GM23248 (cell line): ENCODE results near the gene PDE2A. TPM values are rescaled to one million over a fixed set of nuclear protein-coding genes. Genes with fewer than 3 reads are reported as not detected.

Source experiments
- DNase-seq: peaks from one replicate; pipeline ENCODE4 v3.0.0-alpha.2; 2015
- H2AFZ ChIP-seq: fragments of 200-600 bp; sonication (generic); 2 replicates; pipeline ENCODE4 v1.6.1; 2016; ENCODE audit warnings: antibody characterized with exemption
- H3F3A ChIP-seq: fragments of 200-600 bp; sonication (generic); 2 replicates; pipeline ENCODE4 v1.6.1; 2016; ENCODE audit warnings: mild to moderate bottlenecking, antibody characterized with exemption, mixed run types; ENCODE audit not compliant: insufficient read depth
- H3K27ac ChIP-seq: fragments of 200-600 bp; sonication (generic); 2 replicates; pipeline ENCODE4 v1.5.1; 2016; ENCODE audit warnings: mild to moderate bottlenecking
- H3K27me3 ChIP-seq: fragments of 200-600 bp; sonication (generic); replicated peaks from 2 replicates; pipeline ENCODE4 v1.6.1; 2016; ENCODE audit warnings: mild to moderate bottlenecking; ENCODE audit not compliant: insufficient read depth
- H3K36me3 ChIP-seq: fragments of 200-600 bp; sonication (generic); 2 replicates; pipeline ENCODE4 v1.6.1; 2016; ENCODE audit warnings: low read depth, mild to moderate bottlenecking
- H3K4me1 ChIP-seq: fragments of 200-600 bp; sonication (generic); 2 replicates; pipeline ENCODE4 v1.6.1; 2016; ENCODE audit warnings: mild to moderate bottlenecking; ENCODE audit not compliant: insufficient read depth
- H3K4me2 ChIP-seq: fragments of 200-600 bp; sonication (generic); one replicate; pipeline ENCODE4 v1.6.1; 2016; ENCODE audit warnings: mild to moderate bottlenecking; ENCODE audit not compliant: unreplicated experiment
- H3K4me3 ChIP-seq: fragments of 200-600 bp; sonication (generic); 2 replicates; pipeline ENCODE4 v1.5.1; 2016; ENCODE audit warnings: mild to moderate bottlenecking
- H3K79me2 ChIP-seq: fragments of 200-600 bp; sonication (generic); 2 replicates; pipeline ENCODE4 v1.6.1; 2016; ENCODE audit warnings: mild to moderate bottlenecking; ENCODE audit not compliant: insufficient read depth
- H3K9ac ChIP-seq: fragments of 200-600 bp; sonication (generic); 2 replicates; pipeline ENCODE4 v1.6.1; 2016; ENCODE audit warnings: mild to moderate bottlenecking
- H3K9me2 ChIP-seq: fragments of 200-600 bp; sonication (generic); 2 replicates; pipeline ENCODE4 v1.6.1; 2016; ENCODE audit warnings: mixed run types, mild to moderate bottlenecking, moderate library complexity; ENCODE audit not compliant: insufficient read depth
- H3K9me3 ChIP-seq: fragments of 200-600 bp; sonication (generic); one replicate; pipeline ENCODE4 v1.6.1; 2017; ENCODE audit warnings: low read depth
- H4K20me1 ChIP-seq: fragments of 200-600 bp; sonication (generic); 2 replicates; pipeline ENCODE4 v1.6.0; 2016; ENCODE audit not compliant: insufficient read depth
- EZH2 ChIP-seq: fragments of 200-600 bp; sonication (generic); IDR thresholded peaks from 2 replicates; pipeline ENCODE4 v1.6.1; 2018; ENCODE audit warnings: antibody characterized with exemption, mild to moderate bottlenecking; ENCODE audit not compliant: insufficient read depth, poor library complexity, severe bottlenecking
- EZH2phosphoT487 ChIP-seq: fragments of 200-600 bp; sonication (generic); IDR thresholded peaks from 2 replicates; pipeline ENCODE4 v1.6.1; 2018; ENCODE audit warnings: antibody characterized with exemption, moderate library complexity, mild to moderate bottlenecking, low read depth; ENCODE audit not compliant: insufficient read depth
- WGBS, 2 experiments: methylation state at CpG; one replicate each; pipeline ENCODE4 v1.1.6; 2015 to 2017; ENCODE audit warnings: low lambda C conversion rate in 2 of 2, low coverage in 1 of 2; ENCODE audit errors: missing lambda C conversion rate in 2 of 2; 5-methylcytosine and 5-hydroxymethylcytosine counted together
- in situ Hi-C: fragments of 300-500 bp; cut with MboI; formaldehyde crosslinking; loops from 2 replicates; pipeline ENCODE4 v1.15.0; 2020
- polyA plus RNA-seq: library from polyadenylated mRNA; unstranded; fragments of >200 nt; fragmentation: Nextera tagmentation; extraction: Ambion mirVana; gene quantifications from 2 replicates; pipeline ENCODE4 v1.2.1, GENCODE V29; 2016
- total RNA-seq: library from RNA; depleted of rRNA; stranded (reverse); fragments of >200 nt; shearing (Covaris generic); gene quantifications from 2 replicates; pipeline ENCODE4 v1.2.3, GENCODE V29; 2014

PDE2A gene
- total and polyA plus RNA-seq, 2 experiments from 2014 or later = 1.0 to 2.3 TPM

DNA sequence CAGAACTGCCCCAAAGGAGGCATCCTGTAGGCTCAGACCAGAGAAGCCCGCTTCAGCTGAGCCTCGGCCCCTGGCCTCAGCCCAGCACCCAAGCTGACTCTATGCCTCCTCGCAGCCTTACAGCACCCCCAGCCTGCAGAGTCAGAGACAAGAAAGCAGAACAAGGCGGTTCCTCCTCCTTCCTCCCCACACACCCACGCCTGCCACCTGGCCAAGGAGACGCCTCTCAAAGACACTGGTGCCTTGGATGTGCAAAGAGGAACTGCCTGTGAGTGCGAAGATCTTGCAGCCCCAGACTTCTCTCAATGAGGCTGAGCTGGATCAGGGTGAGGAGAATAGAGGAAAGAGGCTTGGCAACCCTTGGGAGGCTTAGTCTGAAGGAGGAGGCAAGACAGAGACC lies 60.2 kb downstream of the PDE2A start:
- Histone ChIP-seq H3K27ac (no peak overlapping the region), H3K9me2 (no peaks in the 10 kb centered on the region), H3K4me3 (no peak overlapping the region), H3K79me2 (no peaks in the 10 kb centered on the region), H3K9ac (no peak overlapping the region), H3K9me3 (no peaks in the 10 kb centered on the region), H3K36me3 (no peaks in the 10 kb centered on the region), H3K4me2 (no peak overlapping the region), H2AFZ (no peak overlapping the region), H3K27me3 (peaks cover 14% of the 10 kb centered on the region; the same call in 1 of the 2 replicates), H3F3A (no peaks in the 10 kb centered on the region), H4K20me1 (no peaks in the 10 kb centered on the region), H3K4me1 (no peaks in the 10 kb centered on the region)
- in situ Hi-C loops = no loop called here
- 50 to 55% methylated on average over 7 of the region's 7 CpGs for whole genome bisulfite sequencing, 2 experiments
- TF ChIP-seq EZH2 = no peak
- TF ChIP-seq EZH2phosphoT487 = no peak
- DNase-seq = no peak

DNA sequence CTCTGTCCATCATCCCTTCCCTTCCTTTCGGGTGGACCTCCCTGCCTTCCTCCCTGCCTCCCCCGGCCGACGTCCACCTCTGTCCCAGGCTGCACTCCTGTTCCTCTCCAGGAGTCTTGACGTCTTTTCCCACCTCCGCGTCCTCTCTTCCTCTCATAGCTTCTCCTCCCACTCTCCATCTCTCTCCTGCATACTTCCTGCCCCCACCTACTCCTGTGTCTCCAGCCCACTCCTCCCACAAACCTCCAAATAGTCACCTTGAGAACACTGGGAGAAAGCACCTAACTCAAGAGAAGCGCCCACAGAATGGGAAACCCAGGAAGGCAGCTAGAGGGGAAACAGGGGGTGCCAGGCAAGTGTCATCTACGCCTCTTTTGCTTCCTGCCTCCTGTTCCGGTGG lies 60.8 kb downstream of the PDE2A start:
- no peaks in the 10 kb centered on the region for H3K36me3 ChIP-seq
- no peak overlapping the region for H3K27ac ChIP-seq
- no peak overlapping the region for H3K4me3 ChIP-seq
- no peak for DNase-seq
- no peaks in the 10 kb centered on the region for H3K9me3 ChIP-seq
- 79 to 80% methylated on average over 9 to 10 of the region's 10 CpGs for WGBS, 2 experiments
- in situ Hi-C loops = no loop called here
- no peaks in the 10 kb centered on the region for H4K20me1 ChIP-seq
- no peaks in the 10 kb centered on the region for H3K4me1 ChIP-seq
- TF ChIP-seq EZH2 = no peak
- TF ChIP-seq EZH2phosphoT487 = no peak
- H3K9me2 ChIP-seq = no peaks in the 10 kb centered on the region
- no peak overlapping the region for H2AFZ ChIP-seq
- no peak overlapping the region for H3K4me2 ChIP-seq
- H3F3A ChIP-seq = no peaks in the 10 kb centered on the region
- H3K27me3 ChIP-seq = peaks cover 14% of the 10 kb centered on the region; the same call in 1 of the 2 replicates
- H3K79me2 ChIP-seq = no peaks in the 10 kb centered on the region
- no peak overlapping the region for H3K9ac ChIP-seq

DNA sequence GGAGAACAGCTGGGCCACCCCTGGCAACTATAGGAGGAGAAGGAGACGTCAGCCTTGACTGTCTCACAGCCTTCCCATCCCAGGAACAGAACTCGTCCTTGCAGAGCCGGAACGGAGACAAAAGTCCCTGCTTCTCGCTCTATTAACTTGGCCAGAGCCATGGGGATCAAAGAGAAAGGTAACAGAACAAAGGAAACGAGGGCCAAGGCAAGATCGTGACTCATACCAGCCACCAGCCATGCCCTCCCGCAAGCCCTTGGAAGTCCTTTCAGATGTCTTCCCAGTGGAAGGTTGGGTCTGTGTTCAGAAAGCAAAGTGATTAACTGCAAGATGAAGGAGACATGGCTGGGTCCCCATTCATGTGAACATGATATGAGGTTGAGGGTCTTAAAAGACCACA lies 64.7 kb downstream of the PDE2A start:
- Histone ChIP-seq H3K9ac (no peak overlapping the region), H3K36me3 (no peaks in the 10 kb centered on the region), H3K79me2 (no peaks in the 10 kb centered on the region), H3K4me1 (peaks cover 13% of the 10 kb centered on the region; the same call in 1 of the 2 replicates), H4K20me1 (no peaks in the 10 kb centered on the region), H3K4me3 (no peak overlapping the region), H3K27ac (no peak overlapping the region), H2AFZ (no peak overlapping the region), H3K27me3 (peaks cover 3% of the 10 kb centered on the region; the same call in 1 of the 2 replicates), H3K9me3 (no peaks in the 10 kb centered on the region), H3K9me2 (no peaks in the 10 kb centered on the region), H3F3A (no peaks in the 10 kb centered on the region), H3K4me2 (no peak overlapping the region)
- no peak for TF ChIP-seq EZH2
- no peak for TF ChIP-seq EZH2phosphoT487
- 61 to 63% methylated on average over 8 of the region's 8 CpGs for WGBS, 2 experiments
- in situ Hi-C loops = no loop called here
- no peak for DNase-seq

DNA sequence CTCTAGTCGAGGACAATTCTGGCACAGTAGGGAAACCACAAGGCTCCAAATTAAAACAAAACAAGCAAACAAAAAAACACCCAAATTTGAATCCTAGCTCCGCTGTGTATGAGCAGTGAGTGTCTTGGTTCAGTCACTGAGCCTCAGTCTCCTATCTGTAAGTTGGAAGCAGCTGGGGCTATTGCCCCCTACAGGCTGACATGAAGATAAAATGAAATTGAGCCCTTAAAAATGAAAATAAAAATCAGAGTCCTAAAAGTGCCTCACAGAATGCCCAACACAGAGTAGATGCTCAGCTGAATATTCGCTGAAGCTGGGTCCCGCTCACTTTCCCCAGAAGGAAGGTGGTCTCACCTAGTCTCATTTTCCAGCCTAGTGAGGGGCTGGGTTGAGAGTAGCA lies 65.2 kb downstream of the PDE2A start:
- Histone ChIP-seq H2AFZ (no peak overlapping the region), H3K36me3 (no peaks in the 10 kb centered on the region), H3F3A (no peaks in the 10 kb centered on the region), H3K9ac (no peak overlapping the region), H3K4me3 (no peak overlapping the region), H3K9me2 (no peaks in the 10 kb centered on the region), H3K4me2 (no peak overlapping the region), H3K9me3 (no peaks in the 10 kb centered on the region), H3K4me1 (peaks cover 13% of the 10 kb centered on the region; the same call in 1 of the 2 replicates), H4K20me1 (no peaks in the 10 kb centered on the region), H3K79me2 (no peaks in the 10 kb centered on the region), H3K27me3 (peaks cover 3% of the 10 kb centered on the region; the same call in 1 of the 2 replicates), H3K27ac (no peak overlapping the region)
- TF ChIP-seq EZH2 = no peak
- TF ChIP-seq EZH2phosphoT487 = no peak
- peak; percentile 64 for DNase-seq
- in situ Hi-C loops = no loop called here
- 63 to 73% methylated on average over 4 of the region's 4 CpGs for WGBS, 2 experiments

DNA sequence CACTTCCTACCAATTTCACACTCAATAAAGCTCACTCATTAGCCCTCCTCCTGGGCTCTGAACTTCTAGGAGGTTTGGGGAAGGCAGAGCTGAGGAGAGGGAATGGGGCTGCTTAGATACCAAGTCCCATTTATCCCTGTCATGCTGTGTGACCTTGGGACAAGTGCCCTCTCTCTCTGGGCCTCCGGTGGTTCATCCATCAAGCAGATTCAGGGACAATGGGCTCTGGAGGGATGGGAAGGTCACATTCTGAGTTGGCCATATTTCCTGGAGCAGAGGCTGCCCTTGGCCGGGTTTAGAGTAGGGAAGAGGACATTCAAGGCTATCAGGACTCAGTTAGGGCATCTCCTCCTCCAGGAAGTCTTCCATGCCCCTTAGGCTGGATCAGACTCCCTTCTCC lies 66.7 kb downstream of the PDE2A start:
- in situ Hi-C loops = no loop called here
- H3K9me3 ChIP-seq = no peaks in the 10 kb centered on the region
- DNase-seq = no peak
- no peak overlapping the region for H3K4me3 ChIP-seq
- no peaks in the 10 kb centered on the region for H4K20me1 ChIP-seq
- TF ChIP-seq EZH2phosphoT487 = no peak
- no peak for TF ChIP-seq EZH2
- H3K79me2 ChIP-seq = no peaks in the 10 kb centered on the region
- H2AFZ ChIP-seq = no peak overlapping the region
- no peak overlapping the region for H3K9ac ChIP-seq
- H3F3A ChIP-seq = no peaks in the 10 kb centered on the region
- peaks cover 3% of the 10 kb centered on the region; the same call in 1 of the 2 replicates for H3K27me3 ChIP-seq
- H3K4me1 ChIP-seq = peaks cover 13% of the 10 kb centered on the region; the same call in 1 of the 2 replicates
- H3K27ac ChIP-seq = no peak overlapping the region
- 45 to 74% methylated on average over 2 of the region's 2 CpGs for WGBS, 2 experiments
- no peaks in the 10 kb centered on the region for H3K36me3 ChIP-seq
- H3K9me2 ChIP-seq = no peaks in the 10 kb centered on the region
- H3K4me2 ChIP-seq = no peak overlapping the region
